Measurements from ENCODE around the gene FMN1. TPM values are rescaled to one million over a fixed set of nuclear protein-coding genes. Genes with fewer than 3 reads are reported as not detected.

Gene FMN1
- polyA plus RNA-seq, 3 donors: 0.55 to 1.1 (median 1.0) TPM

DNA sequence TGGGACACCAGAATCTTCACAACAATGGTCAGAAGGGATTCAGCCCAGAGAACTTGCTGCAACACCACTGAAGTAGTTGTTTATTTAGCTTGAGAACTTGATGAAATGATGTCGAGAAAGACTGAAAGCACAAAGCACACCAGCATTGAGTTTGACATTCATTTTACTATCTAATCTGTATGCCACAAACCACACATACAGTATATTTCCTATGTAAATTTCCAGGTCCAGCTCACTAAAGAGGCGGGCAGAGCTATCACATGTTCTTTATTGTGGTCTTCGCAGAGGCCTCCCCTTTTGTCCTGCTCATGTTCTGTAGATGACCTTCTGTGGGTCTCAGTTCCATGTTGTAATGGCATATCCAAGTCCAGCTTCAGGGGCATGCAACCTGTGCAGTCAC is 10.4 kb upstream of the FMN1 start:
- WGBS, 3 donors: 77 to 86% (median 81%) methylated on average over 3 of the region's 3 CpGs
- no peak overlapping the region for H3K27ac ChIP-seq (ENCODE audit: low read depth, low read length)

DNA sequence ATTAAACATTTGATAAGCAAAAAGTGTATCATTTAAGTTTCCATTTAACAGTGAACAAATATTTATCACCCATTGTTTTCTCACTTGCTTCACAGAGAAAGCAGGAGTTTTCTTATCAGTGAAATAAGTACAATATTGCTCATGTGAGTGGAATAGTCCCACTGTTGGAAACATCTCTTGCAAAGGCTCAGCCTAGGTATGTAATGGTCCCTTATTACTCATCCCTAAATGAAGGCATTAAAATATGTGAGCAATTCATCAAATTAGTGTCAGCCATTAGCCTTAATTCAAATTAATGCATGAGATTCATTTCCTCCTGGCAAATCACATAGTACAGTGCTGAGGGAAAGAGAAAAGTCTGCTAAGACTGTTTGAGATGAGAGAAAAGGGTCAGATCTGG is 9.6 kb upstream of the FMN1 start:
- no peak overlapping the region for H3K27ac ChIP-seq (ENCODE audit: low read depth, low read length)

DNA sequence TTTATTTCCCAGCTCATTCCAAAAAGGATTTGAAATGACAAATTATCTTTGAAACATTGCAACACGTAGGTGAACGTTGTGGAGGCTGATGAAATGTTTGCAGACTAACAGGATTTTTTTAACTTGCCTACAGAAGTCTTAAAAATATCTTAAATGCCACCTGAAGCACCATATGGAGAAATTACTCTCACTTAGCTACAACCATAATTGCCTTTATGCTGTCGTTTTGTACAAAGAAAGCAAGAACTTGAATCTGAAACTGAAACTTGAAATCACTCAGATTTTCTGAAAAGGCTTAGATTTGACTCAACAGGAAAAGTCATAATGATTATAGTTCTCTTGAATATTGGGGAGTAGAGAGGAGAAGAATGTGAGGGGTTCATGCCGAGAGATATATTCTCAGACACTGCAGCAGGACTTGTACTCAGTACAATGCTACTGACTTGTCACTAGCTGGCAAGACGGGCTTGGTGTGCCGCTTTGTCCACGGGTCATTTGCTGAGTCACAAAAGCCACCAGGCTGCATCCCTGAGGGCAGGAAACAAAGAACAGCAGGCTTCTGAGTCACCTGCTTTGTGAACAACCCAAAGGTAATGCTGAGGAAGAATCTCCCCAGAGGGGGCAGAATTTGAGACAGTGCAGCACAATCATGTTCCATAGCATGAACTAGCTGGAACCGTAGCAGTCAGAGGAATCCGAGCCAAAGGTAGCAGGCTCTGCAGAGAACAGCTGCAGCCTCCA is 7.1 kb upstream of the FMN1 start:
- H3K27ac ChIP-seq (ENCODE audit: low read depth, low read length): no peak overlapping the region
- WGBS, 3 donors: 22 to 28% (median 26%) methylated on average over 9 of the region's 9 CpGs

DNA sequence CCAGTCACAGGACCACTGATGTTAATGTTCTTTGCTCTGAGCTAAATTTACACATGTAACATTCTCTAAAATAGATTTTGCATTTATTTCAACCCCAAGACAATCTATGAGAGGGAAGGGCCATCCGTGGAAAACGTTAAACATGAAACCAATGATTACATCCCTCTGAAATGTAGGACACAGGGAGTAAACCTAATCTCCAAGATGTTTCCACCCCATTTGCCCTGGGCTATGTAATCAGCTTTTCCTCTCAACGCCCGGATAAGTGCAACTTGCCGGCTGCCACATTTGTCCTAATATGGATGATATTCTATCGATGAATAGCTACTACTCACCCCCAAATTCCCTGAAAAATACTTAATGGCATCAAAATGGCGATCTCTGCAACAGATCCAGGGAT is 6.4 kb upstream of the FMN1 start:
- WGBS, 3 donors: 72 to 87% (median 75%) methylated on average over 7 of the region's 7 CpGs
- H3K27ac ChIP-seq (ENCODE audit: low read depth, low read length): no peak overlapping the region

DNA sequence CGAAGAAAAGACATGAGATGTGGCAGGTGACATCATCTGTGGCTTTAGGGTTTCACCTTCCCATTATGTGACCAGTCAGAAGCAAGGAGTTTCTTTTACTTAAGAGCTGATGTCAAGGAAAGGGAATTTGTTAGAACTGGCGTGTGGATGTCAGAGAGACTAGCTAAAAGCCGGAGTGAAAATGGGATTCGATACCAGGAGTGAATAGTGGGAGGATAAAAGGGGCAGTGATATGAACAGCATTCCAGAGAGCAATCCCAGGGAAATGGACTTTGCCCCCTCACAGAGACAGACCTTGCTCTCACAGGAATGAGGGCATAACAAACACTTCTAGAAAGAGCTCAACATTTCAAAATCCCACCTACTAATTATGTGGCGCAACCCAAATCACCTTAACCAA is 5.9 kb upstream of the FMN1 start:
- WGBS, 3 donors: 54 to 82% (median 64%) methylated on average over 5 of the region's 5 CpGs

DNA sequence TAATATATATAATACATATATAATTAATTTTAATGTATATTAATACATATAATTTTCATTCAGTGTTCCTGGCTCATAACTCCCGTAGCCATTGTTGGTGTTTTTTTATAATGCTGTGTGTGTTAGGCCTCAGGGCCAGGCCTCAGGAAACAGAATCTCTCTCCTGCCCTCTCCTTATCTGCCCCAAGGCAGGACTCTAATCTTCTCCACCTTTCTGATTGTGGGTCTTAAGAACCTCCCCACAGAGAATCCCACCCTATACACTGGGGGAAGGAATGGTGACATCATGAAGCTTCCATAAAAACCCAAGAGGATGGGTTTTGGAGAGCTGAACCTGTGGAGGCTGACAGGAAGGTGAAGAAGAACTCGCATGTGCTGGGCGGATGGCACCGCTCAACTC is 4.0 kb upstream of the FMN1 start:
- 93 to 97% (median 95%) methylated on average over 4 of the region's 4 CpGs for WGBS, 3 donors
- H3K27ac ChIP-seq (ENCODE audit: low read depth, low read length): no peak overlapping the region

More for the DNA sequence above, 5.9 kb upstream of the FMN1 start:
- no peak overlapping the region for H3K27ac ChIP-seq (ENCODE audit: low read depth, low read length)

DNA sequence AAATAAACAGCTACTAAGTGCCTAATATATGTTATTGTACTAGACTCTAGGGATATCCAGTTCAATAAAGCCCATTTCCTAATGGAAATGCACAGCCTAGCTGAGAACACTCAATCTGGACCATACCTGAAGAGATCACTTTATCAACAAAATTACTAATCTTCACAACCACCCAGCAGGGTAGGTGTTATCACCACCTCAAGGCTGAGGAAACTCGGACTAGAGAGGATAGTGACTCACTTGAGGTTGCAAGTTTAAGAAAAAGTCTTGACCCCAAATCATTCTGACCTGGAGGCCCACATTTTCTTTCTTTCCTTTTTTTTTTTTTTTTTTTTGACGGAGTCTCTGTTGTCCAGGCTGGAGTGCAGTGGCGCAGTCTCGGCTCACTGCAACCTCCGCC is 3.1 kb upstream of the FMN1 start:
- 90 to 91% (median 91%) methylated on average over 3 to 5 of the region's 5 CpGs for WGBS, 3 donors
- H3K27ac ChIP-seq (ENCODE audit: low read depth, low read length): no peak overlapping the region

DNA sequence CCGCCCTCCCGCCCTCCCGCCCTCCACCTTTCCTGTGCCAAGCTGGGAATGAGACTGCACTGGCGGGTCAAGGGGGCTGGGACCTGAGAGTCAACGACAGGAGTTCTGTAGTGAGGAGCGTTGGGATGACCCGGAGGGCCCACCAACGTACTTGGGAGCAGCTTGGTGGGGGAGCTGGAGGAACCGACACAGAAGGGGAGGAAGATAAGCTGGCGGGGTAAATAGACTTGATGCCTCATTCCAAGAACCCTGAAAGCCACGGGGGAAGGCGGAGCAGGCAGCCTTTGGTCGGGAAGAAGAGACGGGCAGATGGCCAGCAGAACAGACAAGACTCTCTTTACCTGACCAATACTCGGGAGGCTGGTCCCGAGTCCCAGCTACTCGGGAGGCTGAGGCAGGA is 277 bp downstream of the FMN1 start:
- no peak overlapping the region for H3K27ac ChIP-seq (ENCODE audit: low read depth, low read length)
- WGBS, 3 donors: 7 to 14% (median 8%) methylated on average over 17 of the region's 17 CpGs

DNA sequence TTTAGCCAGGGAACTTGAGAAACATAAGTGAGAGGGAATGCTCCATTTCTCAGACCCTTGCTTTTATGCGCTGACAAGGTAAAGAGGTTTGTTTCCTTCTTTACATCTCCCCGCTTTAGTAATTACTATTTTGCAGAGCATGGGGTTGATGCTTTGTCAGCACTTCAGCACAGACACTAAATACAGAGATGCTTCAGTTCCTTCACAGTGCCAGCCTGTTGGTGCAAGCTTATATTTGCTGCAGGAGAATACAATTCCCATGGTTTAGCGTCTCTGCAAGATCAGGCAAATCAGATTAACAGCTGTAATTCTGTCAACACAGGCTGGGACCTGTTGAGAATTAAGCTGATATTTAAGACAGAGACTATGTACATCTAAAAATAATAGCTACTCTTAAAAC is 2.9 kb downstream of the FMN1 start:
- H3K27ac ChIP-seq (ENCODE audit: low read depth, low read length): no peak overlapping the region

DNA sequence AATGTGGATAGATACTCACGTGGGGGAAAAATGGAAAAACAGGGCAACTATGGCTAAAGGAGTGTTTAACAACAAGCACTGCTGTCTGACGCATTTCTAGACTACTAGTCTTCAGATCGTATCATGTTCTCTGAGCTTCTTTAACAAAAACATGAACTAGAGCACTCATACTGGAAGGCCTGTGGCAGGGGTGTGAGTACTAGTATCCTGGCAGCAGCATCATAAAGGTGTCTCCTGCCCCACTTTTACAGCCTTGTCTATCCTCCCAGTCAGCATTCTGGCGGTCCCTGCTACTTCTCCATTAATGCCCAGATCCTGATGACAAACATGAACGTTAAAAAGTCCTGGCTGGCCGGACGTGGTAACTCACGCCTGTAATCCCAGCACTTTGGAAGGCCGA is 4.0 kb downstream of the FMN1 start:
- no peak overlapping the region for H3K27ac ChIP-seq (ENCODE audit: low read depth, low read length)
- 81 to 89% (median 89%) methylated on average over 9 of the region's 9 CpGs for WGBS, 3 donors

More for the DNA sequence above, 2.9 kb downstream of the FMN1 start:
- WGBS, 3 donors: 53 to 70% (median 60%) methylated on average over 3 of the region's 3 CpGs

DNA sequence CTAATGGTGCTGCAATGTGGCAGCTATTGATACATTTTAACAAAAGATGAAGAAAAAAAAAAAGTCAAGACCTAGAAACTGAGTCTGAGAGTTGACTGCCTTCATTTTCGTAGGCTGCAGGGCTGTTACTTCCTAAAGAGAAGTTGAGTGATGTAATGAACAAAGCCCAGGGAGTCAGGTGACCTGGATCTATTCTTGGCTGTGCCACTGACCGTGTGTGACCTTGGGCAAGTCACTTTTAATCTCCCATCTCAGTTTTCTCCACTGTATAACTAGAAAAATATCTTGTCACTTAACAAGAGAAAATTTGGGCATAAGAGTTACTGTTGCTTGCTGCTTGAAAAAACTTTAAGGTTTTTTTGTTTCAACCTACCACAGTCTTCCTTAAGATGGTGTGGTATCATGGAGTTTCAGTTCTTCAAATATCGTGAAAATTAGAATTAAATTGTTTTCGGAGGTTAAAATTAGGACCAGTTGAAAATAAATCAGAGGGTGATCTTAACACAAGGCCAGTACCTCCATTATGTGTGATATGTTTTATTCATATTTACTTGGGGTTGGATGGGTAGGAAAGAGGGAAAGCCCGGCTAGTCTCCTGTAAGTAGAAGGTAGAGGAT is 5.8 kb downstream of the FMN1 start:
- H3K27ac ChIP-seq (ENCODE audit: low read depth, low read length): no peak overlapping the region
- 61 to 67% (median 66%) methylated on average over 5 of the region's 5 CpGs for WGBS, 3 donors

DNA sequence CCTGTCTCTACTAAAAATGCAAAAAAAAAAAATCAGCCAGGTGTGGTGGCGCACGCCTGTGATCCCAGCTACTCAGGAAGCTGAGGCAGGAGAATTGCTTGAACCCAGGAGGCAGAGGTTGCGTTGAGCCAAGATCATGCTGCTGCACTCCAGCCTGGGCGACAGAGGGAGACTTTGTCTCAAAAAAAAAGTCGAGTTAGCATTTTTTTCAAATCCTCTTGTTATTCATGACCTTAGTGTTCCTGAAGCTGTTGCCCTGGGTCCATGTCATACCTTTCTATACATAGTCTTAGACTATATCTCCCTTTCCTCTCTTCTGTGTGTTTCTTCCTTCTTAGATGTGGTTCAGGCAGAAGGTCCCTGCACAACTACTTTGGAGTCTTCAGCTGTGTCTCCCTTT is 6.4 kb downstream of the FMN1 start:
- 74 to 84% (median 80%) methylated on average over 5 of the region's 5 CpGs for WGBS, 3 donors
- H3K27ac ChIP-seq (ENCODE audit: low read depth, low read length): no peak overlapping the region

DNA sequence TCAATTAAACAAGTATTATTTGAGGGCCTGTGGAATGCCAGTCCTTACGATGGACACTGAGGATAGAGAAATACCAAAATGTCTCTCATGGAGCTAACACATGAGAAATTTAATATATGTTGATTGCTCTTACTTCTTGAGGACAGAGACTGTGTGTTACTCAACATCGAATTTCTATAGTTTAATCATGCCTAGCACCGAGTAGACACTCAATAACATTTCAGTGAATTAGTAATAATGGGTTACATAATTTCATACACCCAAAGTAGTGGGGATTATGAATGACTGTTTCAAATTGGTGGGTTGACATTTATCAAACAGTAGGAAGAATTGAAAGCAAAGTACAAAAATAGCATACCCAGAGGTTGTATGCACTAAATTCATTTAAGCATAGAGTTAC is 11.2 kb downstream of the FMN1 start:
- H3K27ac ChIP-seq (ENCODE audit: low read depth, low read length): no peak overlapping the region
- WGBS, 3 donors: 87 to 91% (median 89%) methylated on average over 3 of the region's 3 CpGs

DNA sequence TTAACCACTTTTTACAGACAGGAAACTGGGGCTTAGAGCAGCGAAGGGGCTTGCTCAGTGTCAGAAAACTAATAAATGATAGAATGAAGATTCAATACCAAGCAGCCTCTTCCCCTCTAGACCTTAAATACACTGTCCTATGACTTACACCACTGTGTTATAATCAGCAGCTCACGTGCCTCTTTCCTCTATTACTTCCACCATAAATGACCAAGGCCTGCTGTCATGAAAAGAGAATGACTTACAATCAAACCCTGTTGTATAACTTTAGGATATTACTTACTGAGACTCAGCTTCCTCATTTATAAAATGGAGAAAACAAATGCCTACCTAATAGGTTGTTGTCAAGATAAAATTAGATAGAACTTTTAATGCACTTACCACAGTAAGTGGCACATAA is 11.6 kb downstream of the FMN1 start:
- 53 to 78% (median 54%) methylated on average over 2 of the region's 2 CpGs for WGBS, 3 donors
- H3K27ac ChIP-seq (ENCODE audit: low read depth, low read length): no peak overlapping the region

DNA sequence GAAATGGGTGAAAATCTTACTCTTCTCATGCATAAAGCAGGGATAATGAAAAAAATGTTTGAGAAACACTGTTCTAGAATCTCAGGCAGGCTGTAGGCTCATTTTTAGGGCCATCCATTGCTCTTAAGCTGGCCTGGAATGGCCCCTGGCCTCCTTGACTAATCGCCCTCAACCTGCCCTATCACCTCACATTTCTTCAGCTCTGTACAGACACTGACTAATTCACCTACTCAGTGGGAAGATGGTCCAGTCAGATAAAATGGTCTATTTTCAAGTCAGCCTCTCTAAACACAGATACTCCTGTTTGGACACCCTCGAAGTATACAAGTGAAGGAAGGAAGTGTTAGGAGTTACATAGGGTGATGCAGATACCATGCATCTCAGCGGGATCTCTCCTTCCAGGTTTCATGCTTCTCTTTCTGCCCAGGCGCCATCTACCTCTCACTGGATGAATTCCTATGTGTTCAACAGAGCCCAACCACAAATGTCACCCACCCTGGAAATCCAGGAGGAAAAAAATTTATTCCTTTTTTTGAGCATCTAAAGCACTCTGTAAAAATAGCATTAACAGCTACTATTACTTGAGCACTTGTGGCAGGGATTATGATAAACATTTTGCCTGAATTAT is 12.1 kb downstream of the FMN1 start:
- WGBS, 3 donors: 65 to 72% (median 70%) methylated on average over 4 of the region's 4 CpGs
- no peak overlapping the region for H3K27ac ChIP-seq (ENCODE audit: low read depth, low read length)

DNA sequence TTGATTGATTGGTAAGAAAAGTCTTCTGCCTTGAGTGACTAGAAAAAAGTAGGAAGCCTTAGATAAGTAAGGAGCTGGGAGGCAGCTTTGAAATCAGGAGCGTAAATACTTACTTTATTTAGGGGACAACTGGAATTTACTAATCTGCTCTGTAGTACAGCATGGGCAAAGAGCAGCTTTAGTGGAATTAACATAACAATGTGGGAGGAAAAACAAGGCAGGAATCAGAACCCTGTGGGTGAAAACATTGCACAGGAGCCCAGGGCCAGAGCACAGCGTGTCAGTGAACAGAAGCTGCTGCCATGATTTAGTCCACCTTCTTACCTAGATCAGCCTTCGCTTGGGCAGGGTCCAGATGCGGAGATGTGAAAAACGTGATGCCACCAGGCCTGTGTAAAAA is 14.6 kb downstream of the FMN1 start:
- H3K27ac ChIP-seq (ENCODE audit: low read depth, low read length): no peak overlapping the region
- 85 to 91% (median 87%) methylated on average over 5 of the region's 5 CpGs for WGBS, 3 donors

DNA sequence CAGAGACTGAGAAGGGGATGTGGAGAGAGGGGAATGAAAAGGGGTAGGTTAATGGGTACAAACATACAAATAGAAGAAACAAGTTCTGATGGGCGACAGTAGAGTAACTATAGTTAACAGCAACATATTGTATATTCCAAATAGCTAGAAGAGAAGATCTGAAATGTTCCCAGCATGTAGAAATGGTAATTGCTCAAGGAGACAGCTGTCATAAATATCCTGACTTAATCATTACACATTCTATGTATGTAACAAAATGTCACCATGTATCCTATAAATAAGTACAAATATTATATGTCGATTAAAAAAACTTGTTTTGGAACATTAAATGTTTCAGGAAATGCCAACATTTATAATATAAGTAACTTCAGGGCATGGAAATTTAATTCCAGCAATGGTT is 23.3 kb downstream of the FMN1 start:
- H3K27ac ChIP-seq (ENCODE audit: low read depth, low read length): no peak overlapping the region
- 84 to 91% (median 86%) methylated on average over 2 of the region's 2 CpGs for WGBS, 3 donors

DNA sequence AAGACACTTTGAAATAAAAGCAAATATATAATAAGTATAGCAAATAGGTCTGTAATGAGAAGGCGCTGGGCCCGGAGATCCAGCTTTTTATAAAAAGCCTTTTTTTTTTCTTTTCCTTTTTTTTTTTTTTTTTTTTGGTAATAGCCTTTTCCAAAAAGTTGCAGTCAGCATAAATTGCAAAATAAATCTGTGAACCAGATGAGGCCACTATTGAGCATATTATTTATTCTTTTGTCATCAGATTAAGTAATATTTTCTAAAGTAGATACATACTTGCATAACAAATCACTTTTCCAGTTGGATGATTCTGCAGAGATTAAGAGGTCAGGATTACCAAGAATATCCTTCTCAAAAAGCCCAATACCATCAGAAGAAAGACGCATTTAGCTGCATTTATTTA is 24.9 kb downstream of the FMN1 start:
- WGBS, 3 donors: 65 to 89% (median 79%) methylated on average over 3 of the region's 3 CpGs
- H3K27ac ChIP-seq (ENCODE audit: low read depth, low read length): no peak overlapping the region

DNA sequence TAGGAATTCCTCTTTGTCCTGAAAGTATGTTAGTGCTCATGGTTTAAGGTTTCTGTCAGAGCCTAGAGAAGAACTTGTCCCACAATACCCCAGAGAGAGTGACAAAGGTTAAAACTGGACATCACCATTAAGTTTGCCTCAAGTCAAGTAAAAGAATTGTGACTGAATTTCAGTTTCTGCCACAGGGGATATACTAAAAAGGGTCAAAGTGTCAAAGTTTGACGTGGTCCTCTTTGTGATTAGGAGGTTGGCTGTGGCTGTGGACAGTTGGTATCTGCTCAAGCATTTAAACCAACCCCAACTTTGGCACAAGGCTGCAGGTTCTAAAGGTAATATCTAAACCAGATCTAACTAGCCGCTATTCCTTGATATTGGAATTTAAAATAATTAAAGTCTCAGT is 26.1 kb downstream of the FMN1 start:
- 67 to 78% (median 71%) methylated on average over 2 of the region's 2 CpGs for WGBS, 3 donors
- no peak overlapping the region for H3K27ac ChIP-seq (ENCODE audit: low read depth, low read length)

DNA sequence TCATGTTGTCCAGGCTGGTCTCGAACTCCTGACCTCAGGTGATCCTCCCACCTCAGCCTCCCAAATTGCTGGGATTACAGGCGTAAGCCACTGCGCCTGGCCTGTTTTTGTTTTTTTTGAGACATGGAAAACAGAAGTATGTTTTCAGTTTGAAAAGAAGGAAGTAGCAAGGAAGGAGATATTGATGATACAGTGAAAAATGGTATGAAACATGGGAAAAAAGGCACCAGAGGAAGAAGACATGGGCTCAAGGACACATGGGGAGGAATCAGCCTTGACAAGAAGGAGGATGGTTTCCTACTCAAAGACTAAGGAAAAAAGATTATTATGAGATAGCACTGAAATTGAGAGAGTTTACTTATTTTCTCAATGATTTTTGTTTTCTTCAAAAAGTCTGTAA is 30.7 kb downstream of the FMN1 start:
- no peak overlapping the region for H3K27ac ChIP-seq (ENCODE audit: low read depth, low read length)
- 85 to 89% (median 88%) methylated on average over 3 of the region's 3 CpGs for whole genome bisulfite sequencing, 3 donors

All from adipose tissue (tissue), 3 donors.